Ovary (tissue), 3 donors: ENCODE measurements around the gene FAM171A1.

Experiments used
- CTCF ChIP-seq, 3 donors: fragments of 450-650 bp in 2 of 3; fragments of 200-600 bp in 1 of 3; IDR thresholded peaks; one replicate each; pipeline versions ENCODE4 v1.5.1 to v1.8.0; 2016 to 2022; ENCODE audit warnings: antibody characterized with exemption in 3 of 3, mild to moderate bottlenecking in 1 of 3
- EP300 ChIP-seq: sonication (generic); formaldehyde crosslinking; IDR thresholded peaks from one replicate; pipeline ENCODE4 v1.6.1; 2017; ENCODE audit warnings: antibody characterized with exemption
- POLR2A ChIP-seq: fragments of 450-650 bp; IDR thresholded peaks from one replicate; pipeline ENCODE4 v1.6.1; 2017; ENCODE audit warnings: antibody characterized with exemption, mild to moderate bottlenecking, moderate library complexity
- donor health status: DM: no; HTN: no; CAD: no.

- TF ChIP-seq CTCF (IDR thresholded peaks at IDR 0.05) (no peak), POLR2A (no peak), EP300 (no peak)
Observed at GRCh38 chr10:15374566-15374965, 3.5 kb upstream of the FAM171A1 start.
